ENCODE data around the gene BNIP3.
"Not testable (repeated sequence)": the region's sequence is repeated elsewhere in the genome, so short reads cannot be mapped to it uniquely, and the experiment has no call there.

The BNIP3 gene

GRCh38 chr10:131994435-131994834 lies 12.7 kb upstream of the BNIP3 start:
- H3K36me3 Mint-ChIP-seq (ENCODE audit: low read depth), result no peaks in the 10 kb centered on the region
- peaks cover 15% of the 10 kb centered on the region for H3K27me3 Mint-ChIP-seq (ENCODE audit: low read depth)
- no peaks in the 10 kb centered on the region for H3K9me3 Mint-ChIP-seq
- H3K4me1 Mint-ChIP-seq (ENCODE audit: low read depth), result no peaks in the 10 kb centered on the region
- no peak overlapping the region for H3K27ac Mint-ChIP-seq
- no peak overlapping the region for H3K4me3 Mint-ChIP-seq

GRCh38 chr10:131993275-131993674 lies 11.6 kb upstream of the BNIP3 start:
- Mint-ChIP-seq H3K4me1 (ENCODE audit: low read depth) (no peaks in the 10 kb centered on the region), H3K27ac (no peak overlapping the region), H3K36me3 (ENCODE audit: low read depth) (no peaks in the 10 kb centered on the region), H3K27me3 (ENCODE audit: low read depth) (peaks cover 15% of the 10 kb centered on the region), H3K9me3 (no peaks in the 10 kb centered on the region), H3K4me3 (no peak overlapping the region)

- H3K27me3 Mint-ChIP-seq (ENCODE audit: low read depth), result peaks cover 15% of the 10 kb centered on the region
- peaks cover 4% of the 10 kb centered on the region for H3K9me3 Mint-ChIP-seq
- no peaks in the 10 kb centered on the region for H3K36me3 Mint-ChIP-seq (ENCODE audit: low read depth)
- no peaks in the 10 kb centered on the region for H3K4me1 Mint-ChIP-seq (ENCODE audit: low read depth)
- no peak overlapping the region for H3K27ac Mint-ChIP-seq
- no peak overlapping the region for H3K4me3 Mint-ChIP-seq
These were observed 10.0 kb upstream of the BNIP3 start for GRCh38 chr10:131991726-131992125.

- not testable (repeated sequence) for H3K4me3 Mint-ChIP-seq; H3K36me3 Mint-ChIP-seq (ENCODE audit: low read depth); H3K4me1 Mint-ChIP-seq (ENCODE audit: low read depth); H3K9me3 Mint-ChIP-seq; H3K27ac Mint-ChIP-seq
- peaks cover 24% of the 10 kb centered on the region for H3K27me3 Mint-ChIP-seq (ENCODE audit: low read depth)
These were observed 6.1 kb upstream of the BNIP3 start for GRCh38 chr10:131987786-131988185.

GRCh38 chr10:131987301-131987700 lies 5.6 kb upstream of the BNIP3 start:
- H3K27me3 Mint-ChIP-seq (ENCODE audit: low read depth), result peaks cover 22% of the 10 kb centered on the region
- H3K27ac Mint-ChIP-seq; H3K4me1 Mint-ChIP-seq (ENCODE audit: low read depth); H3K4me3 Mint-ChIP-seq; H3K9me3 Mint-ChIP-seq; H3K36me3 Mint-ChIP-seq (ENCODE audit: low read depth): not testable (repeated sequence)

- not testable (repeated sequence) for H3K27ac Mint-ChIP-seq; H3K9me3 Mint-ChIP-seq; H3K4me1 Mint-ChIP-seq (ENCODE audit: low read depth); H3K4me3 Mint-ChIP-seq; H3K36me3 Mint-ChIP-seq (ENCODE audit: low read depth)
- peaks cover 19% of the 10 kb centered on the region for H3K27me3 Mint-ChIP-seq (ENCODE audit: low read depth)
These were observed 5.1 kb upstream of the BNIP3 start for GRCh38 chr10:131986851-131987250.

- Mint-ChIP-seq H3K27ac (no peak overlapping the region), H3K36me3 (ENCODE audit: low read depth) (peaks cover 8% of the 10 kb centered on the region), H3K9me3 (peaks cover 8% of the 10 kb centered on the region), H3K4me1 (ENCODE audit: low read depth) (peaks cover 15% of the 10 kb centered on the region), H3K4me3 (no peak overlapping the region), H3K27me3 (ENCODE audit: low read depth) (peaks cover 19% of the 10 kb centered on the region)
These were observed 2.1 kb upstream of the BNIP3 start for GRCh38 chr10:131983780-131984179.

- Mint-ChIP-seq H3K36me3 (ENCODE audit: low read depth) (peaks cover 12% of the 10 kb centered on the region), H3K27ac (no peak overlapping the region), H3K27me3 (ENCODE audit: low read depth) (peaks cover 19% of the 10 kb centered on the region), H3K4me3 (peak overlapping the region; percentile 73), H3K9me3 (peaks cover 8% of the 10 kb centered on the region), H3K4me1 (ENCODE audit: low read depth) (peaks cover 22% of the 10 kb centered on the region)
These were observed 1.1 kb upstream of the BNIP3 start for GRCh38 chr10:131982796-131983195.

GRCh38 chr10:131982185-131982756 lies 548 bp upstream of the BNIP3 start:
- Mint-ChIP-seq H3K9me3 (peaks cover 8% of the 10 kb centered on the region), H3K4me1 (ENCODE audit: low read depth) (peaks cover 27% of the 10 kb centered on the region), H3K36me3 (ENCODE audit: low read depth) (peaks cover 14% of the 10 kb centered on the region), H3K27me3 (ENCODE audit: low read depth) (peaks cover 19% of the 10 kb centered on the region), H3K27ac (no peak overlapping the region), H3K4me3 (peak overlapping the region; percentile 65)

GRCh38 chr10:131980761-131981428 lies 828 bp downstream of the BNIP3 start:
- peaks cover 40% of the 10 kb centered on the region for H3K4me1 Mint-ChIP-seq (ENCODE audit: low read depth)
- H3K36me3 Mint-ChIP-seq (ENCODE audit: low read depth), result peaks cover 16% of the 10 kb centered on the region

GRCh38 chr10:131980321-131980720 lies 1.4 kb downstream of the BNIP3 start:
- H3K4me1 Mint-ChIP-seq (ENCODE audit: low read depth), result peaks cover 46% of the 10 kb centered on the region
- H3K27ac Mint-ChIP-seq, result no peak overlapping the region
- peaks cover 16% of the 10 kb centered on the region for H3K36me3 Mint-ChIP-seq (ENCODE audit: low read depth)
- H3K27me3 Mint-ChIP-seq (ENCODE audit: low read depth), result peaks cover 17% of the 10 kb centered on the region
- no peaks in the 10 kb centered on the region for H3K9me3 Mint-ChIP-seq
- H3K4me3 Mint-ChIP-seq, result peak overlapping the region; percentile 83

More at GRCh38 chr10:131980761-131981428, 828 bp downstream of the BNIP3 start:
- Mint-ChIP-seq H3K9me3 (peaks cover 2% of the 10 kb centered on the region), H3K27ac (peak overlapping the region; percentile 41), H3K27me3 (ENCODE audit: low read depth) (peaks cover 19% of the 10 kb centered on the region), H3K4me3 (peak overlapping the region; percentile 83)

- peak overlapping the region; percentile 83 for H3K4me3 Mint-ChIP-seq
- peaks cover 51% of the 10 kb centered on the region for H3K4me1 Mint-ChIP-seq (ENCODE audit: low read depth)
- H3K36me3 Mint-ChIP-seq (ENCODE audit: low read depth), result peaks cover 18% of the 10 kb centered on the region
- peaks cover 12% of the 10 kb centered on the region for H3K27me3 Mint-ChIP-seq (ENCODE audit: low read depth)
- H3K27ac Mint-ChIP-seq, result peak overlapping the region; percentile 52
- H3K9me3 Mint-ChIP-seq, result no peaks in the 10 kb centered on the region
These were observed 1.9 kb downstream of the BNIP3 start for GRCh38 chr10:131979821-131980270.

GRCh38 chr10:131979336-131979735 lies 2.4 kb downstream of the BNIP3 start:
- peaks cover 55% of the 10 kb centered on the region for H3K4me1 Mint-ChIP-seq (ENCODE audit: low read depth)
- peak overlapping the region; percentile 83 for H3K4me3 Mint-ChIP-seq
- peaks cover 12% of the 10 kb centered on the region for H3K27me3 Mint-ChIP-seq (ENCODE audit: low read depth)
- H3K36me3 Mint-ChIP-seq (ENCODE audit: low read depth), result peaks cover 20% of the 10 kb centered on the region
- H3K9me3 Mint-ChIP-seq, result no peaks in the 10 kb centered on the region
- H3K27ac Mint-ChIP-seq, result peak overlapping the region; percentile 52

GRCh38 chr10:131978851-131979250 lies 2.9 kb downstream of the BNIP3 start:
- Mint-ChIP-seq H3K9me3 (no peaks in the 10 kb centered on the region), H3K36me3 (ENCODE audit: low read depth) (peaks cover 23% of the 10 kb centered on the region), H3K4me3 (peak overlapping the region; percentile 83), H3K27ac (peak overlapping the region; percentile 52), H3K27me3 (ENCODE audit: low read depth) (peaks cover 8% of the 10 kb centered on the region), H3K4me1 (ENCODE audit: low read depth) (peaks cover 59% of the 10 kb centered on the region)

GRCh38 chr10:131978366-131978765 lies 3.4 kb downstream of the BNIP3 start:
- peaks cover 23% of the 10 kb centered on the region for H3K36me3 Mint-ChIP-seq (ENCODE audit: low read depth)
- H3K27ac Mint-ChIP-seq, result peak overlapping the region; percentile 73
- H3K4me3 Mint-ChIP-seq, result no peak overlapping the region
- H3K27me3 Mint-ChIP-seq (ENCODE audit: low read depth), result peaks cover 4% of the 10 kb centered on the region
- H3K4me1 Mint-ChIP-seq (ENCODE audit: low read depth), result peaks cover 64% of the 10 kb centered on the region
- no peaks in the 10 kb centered on the region for H3K9me3 Mint-ChIP-seq

Measured in T-helper 1 cell treated with Interleukin-12 subunit alpha and Interleukin-12 subunit beta and Interleukin-4 antibody, amounts not matched to agents 30 μg/mL and 1 μg/mL, for 36 hours (primary cell).